Epithelial cell of prostate (primary cell): ENCODE results near the gene OR52E2.

ENCODE experiments used
- DNase-seq: peaks from one replicate; pipeline ENCODE4 v3.0.0-alpha.2; 2011; ENCODE audit warnings: low read depth, low spot score
- H3K27ac ChIP-seq: fragments of 450-650 bp; 2 replicates; pipeline ENCODE4 v1.5.1; 2017; ENCODE audit warnings: mild to moderate bottlenecking

The OR52E2 gene

GRCh38 chr11:5021996-5022395 lies 37.4 kb downstream of the OR52E2 start:
- H3K27ac ChIP-seq: no peak overlapping the region
- DNase-seq: no peak

GRCh38 chr11:5013012-5013411 lies 46.4 kb downstream of the OR52E2 start:
- DNase-seq: no peak
- no peak overlapping the region for H3K27ac ChIP-seq

- no peak overlapping the region for H3K27ac ChIP-seq
- DNase-seq: no peak
Observed at GRCh38 chr11:5011254-5011653, 48.2 kb downstream of the OR52E2 start.
